ENCODE measurements around the gene SLC12A8. TPM values are rescaled to one million over a fixed set of nuclear protein-coding genes. Genes with fewer than 3 reads are reported as not detected.

Gene SLC12A8
- total and polyA plus RNA-seq, 2 experiments from 2014 or later: 6.9 to 15.9 TPM

GRCh38 chr3:125151916-125152315 is 60.6 kb downstream of the SLC12A8 start (continued):
- TF ChIP-seq, protein P1, sequence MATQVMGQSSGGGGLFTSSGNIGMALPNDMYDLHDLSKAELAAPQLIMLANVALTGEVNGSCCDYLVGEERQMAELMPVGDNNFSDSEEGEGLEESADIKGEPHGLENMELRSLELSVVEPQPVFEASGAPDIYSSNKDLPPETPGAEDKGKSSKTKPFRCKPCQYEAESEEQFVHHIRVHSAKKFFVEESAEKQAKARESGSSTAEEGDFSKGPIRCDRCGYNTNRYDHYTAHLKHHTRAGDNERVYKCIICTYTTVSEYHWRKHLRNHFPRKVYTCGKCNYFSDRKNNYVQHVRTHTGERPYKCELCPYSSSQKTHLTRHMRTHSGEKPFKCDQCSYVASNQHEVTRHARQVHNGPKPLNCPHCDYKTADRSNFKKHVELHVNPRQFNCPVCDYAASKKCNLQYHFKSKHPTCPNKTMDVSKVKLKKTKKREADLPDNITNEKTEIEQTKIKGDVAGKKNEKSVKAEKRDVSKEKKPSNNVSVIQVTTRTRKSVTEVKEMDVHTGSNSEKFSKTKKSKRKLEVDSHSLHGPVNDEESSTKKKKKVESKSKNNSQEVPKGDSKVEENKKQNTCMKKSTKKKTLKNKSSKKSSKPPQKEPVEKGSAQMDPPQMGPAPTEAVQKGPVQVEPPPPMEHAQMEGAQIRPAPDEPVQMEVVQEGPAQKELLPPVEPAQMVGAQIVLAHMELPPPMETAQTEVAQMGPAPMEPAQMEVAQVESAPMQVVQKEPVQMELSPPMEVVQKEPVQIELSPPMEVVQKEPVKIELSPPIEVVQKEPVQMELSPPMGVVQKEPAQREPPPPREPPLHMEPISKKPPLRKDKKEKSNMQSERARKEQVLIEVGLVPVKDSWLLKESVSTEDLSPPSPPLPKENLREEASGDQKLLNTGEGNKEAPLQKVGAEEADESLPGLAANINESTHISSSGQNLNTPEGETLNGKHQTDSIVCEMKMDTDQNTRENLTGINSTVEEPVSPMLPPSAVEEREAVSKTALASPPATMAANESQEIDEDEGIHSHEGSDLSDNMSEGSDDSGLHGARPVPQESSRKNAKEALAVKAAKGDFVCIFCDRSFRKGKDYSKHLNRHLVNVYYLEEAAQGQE (IDR thresholded peaks at IDR 0.05; ENCODE audit: unreplicated experiment): no peak
- TF ChIP-seq STAT1 (IDR thresholded peaks at IDR 0.05; ENCODE audit: unreplicated experiment): no peak

GRCh38 chr3:125151442-125151817 is 61.1 kb downstream of the SLC12A8 start:
- Mint-ChIP-seq H3K36me3 (ENCODE audit: low read depth) (no peaks in the 10 kb centered on the region), H3K4me3 (no peak overlapping the region), H3K9me3 (no peaks in the 10 kb centered on the region), H3K27ac (no peak overlapping the region), H3K4me1 (peaks cover 26% of the 10 kb centered on the region), H3K27me3 (ENCODE audit: insufficient read depth, low read depth, poor library complexity) (peaks cover 6% of the 10 kb centered on the region)
- Histone ChIP-seq H3K4me2 (no peak overlapping the region), H3K27me3 (ENCODE audit: insufficient read depth) (no peaks in the 10 kb centered on the region), H3K36me3 (ENCODE audit: insufficient read depth) (no peaks in the 10 kb centered on the region), H3K4me3 (no peak overlapping the region), H4K20me1 (replicated peaks; ENCODE audit: insufficient read depth) (no peaks in the 10 kb centered on the region), H2AFZ (no peak overlapping the region), H3K9me2 (ENCODE audit: insufficient read depth) (no peaks in the 10 kb centered on the region), H3K79me2 (replicated peaks; ENCODE audit: insufficient read depth) (no peaks in the 10 kb centered on the region), H3K27ac (ENCODE audit: low read depth) (no peak overlapping the region), H3K4me1 (ENCODE audit: insufficient read depth) (peaks cover 8% of the 10 kb centered on the region), H3F3A (replicated peaks; ENCODE audit: low read depth) (no peaks in the 10 kb centered on the region; the same call in 1 of the 2 replicates)
- no peak for DNase-seq (ENCODE audit: low spot score)
- ATAC-seq: no peak
- no peak for TF ChIP-seq CREB1 (CRISPR knock-in tag; IDR thresholded peaks at IDR 0.05; ENCODE audit: low read depth)
- TF ChIP-seq, protein P2, sequence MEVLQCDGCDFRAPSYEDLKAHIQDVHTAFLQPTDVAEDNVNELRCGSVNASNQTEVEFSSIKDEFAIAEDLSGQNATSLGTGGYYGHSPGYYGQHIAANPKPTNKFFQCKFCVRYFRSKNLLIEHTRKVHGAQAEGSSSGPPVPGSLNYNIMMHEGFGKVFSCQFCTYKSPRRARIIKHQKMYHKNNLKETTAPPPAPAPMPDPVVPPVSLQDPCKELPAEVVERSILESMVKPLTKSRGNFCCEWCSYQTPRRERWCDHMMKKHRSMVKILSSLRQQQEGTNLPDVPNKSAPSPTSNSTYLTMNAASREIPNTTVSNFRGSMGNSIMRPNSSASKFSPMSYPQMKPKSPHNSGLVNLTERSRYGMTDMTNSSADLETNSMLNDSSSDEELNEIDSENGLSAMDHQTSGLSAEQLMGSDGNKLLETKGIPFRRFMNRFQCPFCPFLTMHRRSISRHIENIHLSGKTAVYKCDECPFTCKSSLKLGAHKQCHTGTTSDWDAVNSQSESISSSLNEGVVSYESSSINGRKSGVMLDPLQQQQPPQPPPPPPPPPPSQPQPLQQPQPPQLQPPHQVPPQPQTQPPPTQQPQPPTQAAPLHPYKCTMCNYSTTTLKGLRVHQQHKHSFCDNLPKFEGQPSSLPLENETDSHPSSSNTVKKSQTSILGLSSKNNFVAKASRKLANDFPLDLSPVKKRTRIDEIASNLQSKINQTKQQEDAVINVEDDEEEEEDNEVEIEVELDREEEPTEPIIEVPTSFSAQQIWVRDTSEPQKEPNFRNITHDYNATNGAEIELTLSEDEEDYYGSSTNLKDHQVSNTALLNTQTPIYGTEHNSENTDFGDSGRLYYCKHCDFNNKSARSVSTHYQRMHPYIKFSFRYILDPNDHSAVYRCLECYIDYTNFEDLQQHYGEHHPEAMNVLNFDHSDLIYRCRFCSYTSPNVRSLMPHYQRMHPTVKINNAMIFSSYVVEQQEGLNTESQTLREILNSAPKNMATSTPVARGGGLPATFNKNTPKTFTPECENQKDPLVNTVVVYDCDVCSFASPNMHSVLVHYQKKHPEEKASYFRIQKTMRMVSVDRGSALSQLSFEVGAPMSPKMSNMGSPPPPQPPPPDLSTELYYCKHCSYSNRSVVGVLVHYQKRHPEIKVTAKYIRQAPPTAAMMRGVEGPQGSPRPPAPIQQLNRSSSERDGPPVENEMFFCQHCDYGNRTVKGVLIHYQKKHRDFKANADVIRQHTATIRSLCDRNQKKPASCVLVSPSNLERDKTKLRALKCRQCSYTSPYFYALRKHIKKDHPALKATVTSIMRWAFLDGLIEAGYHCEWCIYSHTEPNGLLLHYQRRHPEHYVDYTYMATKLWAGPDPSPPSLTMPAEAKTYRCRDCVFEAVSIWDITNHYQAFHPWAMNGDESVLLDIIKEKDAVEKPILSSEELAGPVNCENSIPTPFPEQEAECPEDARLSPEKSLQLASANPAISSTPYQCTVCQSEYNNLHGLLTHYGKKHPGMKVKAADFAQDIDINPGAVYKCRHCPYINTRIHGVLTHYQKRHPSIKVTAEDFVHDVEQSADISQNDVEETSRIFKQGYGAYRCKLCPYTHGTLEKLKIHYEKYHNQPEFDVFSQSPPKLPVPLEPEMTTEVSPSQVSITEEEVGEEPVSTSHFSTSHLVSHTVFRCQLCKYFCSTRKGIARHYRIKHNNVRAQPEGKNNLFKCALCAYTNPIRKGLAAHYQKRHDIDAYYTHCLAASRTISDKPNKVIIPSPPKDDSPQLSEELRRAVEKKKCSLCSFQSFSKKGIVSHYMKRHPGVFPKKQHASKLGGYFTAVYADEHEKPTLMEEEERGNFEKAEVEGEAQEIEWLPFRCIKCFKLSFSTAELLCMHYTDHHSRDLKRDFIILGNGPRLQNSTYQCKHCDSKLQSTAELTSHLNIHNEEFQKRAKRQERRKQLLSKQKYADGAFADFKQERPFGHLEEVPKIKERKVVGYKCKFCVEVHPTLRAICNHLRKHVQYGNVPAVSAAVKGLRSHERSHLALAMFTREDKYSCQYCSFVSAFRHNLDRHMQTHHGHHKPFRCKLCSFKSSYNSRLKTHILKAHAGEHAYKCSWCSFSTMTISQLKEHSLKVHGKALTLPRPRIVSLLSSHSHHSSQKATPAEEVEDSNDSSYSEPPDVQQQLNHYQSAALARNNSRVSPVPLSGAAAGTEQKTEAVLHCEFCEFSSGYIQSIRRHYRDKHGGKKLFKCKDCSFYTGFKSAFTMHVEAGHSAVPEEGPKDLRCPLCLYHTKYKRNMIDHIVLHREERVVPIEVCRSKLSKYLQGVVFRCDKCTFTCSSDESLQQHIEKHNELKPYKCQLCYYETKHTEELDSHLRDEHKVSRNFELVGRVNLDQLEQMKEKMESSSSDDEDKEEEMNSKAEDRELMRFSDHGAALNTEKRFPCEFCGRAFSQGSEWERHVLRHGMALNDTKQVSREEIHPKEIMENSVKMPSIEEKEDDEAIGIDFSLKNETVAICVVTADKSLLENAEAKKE (CRISPR knock-in tag; IDR thresholded peaks at IDR 0.05): no peak
- TF ChIP-seq STAT1 (IDR thresholded peaks at IDR 0.05; ENCODE audit: unreplicated experiment): no peak
- no peak for TF ChIP-seq ZNF331 (CRISPR knock-in tag; IDR thresholded peaks at IDR 0.05; ENCODE audit: low read depth)
- TF ChIP-seq, protein P1 (IDR thresholded peaks at IDR 0.05; ENCODE audit: unreplicated experiment): no peak
- no peak for TF ChIP-seq NANOG (IDR thresholded peaks at IDR 0.05; ENCODE audit: borderline replicate concordance)
- no peak for TF ChIP-seq EZH2 (IDR thresholded peaks at IDR 0.05; ENCODE audit: low read depth, unreplicated experiment)
- TF ChIP-seq ETS1 (IDR thresholded peaks at IDR 0.05): no peak
